Aorta (tissue), 5 donors: ENCODE data around the gene QPCT. TPM values are rescaled to one million over a fixed set of nuclear protein-coding genes. Genes with fewer than 3 reads are reported as not detected.

Experiments
- ATAC-seq: fragments of 200-7000 bp; cut with Tn5 transposase; one replicate; pipeline ENCODE4 v1.9.1; 2022; ENCODE audit warnings: moderate library complexity; ENCODE audit not compliant: low FRiP score
- DNase-seq, 2 donors: peaks; one replicate each; pipeline ENCODE4 v3.0.0-alpha.2; 2020
- H3K27ac ChIP-seq, 2 donors: one replicate each; pipeline ENCODE4 v1.5.1; 2013; ENCODE audit warnings: low read length in 2 of 2, mild to moderate bottlenecking in 2 of 2, moderate library complexity in 2 of 2, control low read depth in 1 of 2, inconsistent platforms in 1 of 2, low read depth in 1 of 2
- H3K27me3 ChIP-seq, 2 donors: one replicate each; pipeline ENCODE4 v1.6.1; 2013; ENCODE audit warnings: control low read depth in 1 of 2, low read length in 1 of 2, mild to moderate bottlenecking in 1 of 2, moderate library complexity in 1 of 2; ENCODE audit not compliant: insufficient read depth in 2 of 2, control insufficient read depth in 1 of 2
- H3K36me3 ChIP-seq, 2 donors: one replicate each; pipeline ENCODE4 v1.6.1; 2013; ENCODE audit warnings: control low read depth in 1 of 2, low read length in 1 of 2, mild to moderate bottlenecking in 1 of 2; ENCODE audit not compliant: insufficient read depth in 2 of 2, control insufficient read depth in 1 of 2
- H3K4me1 ChIP-seq, 2 donors: one replicate each; pipeline ENCODE4 v1.6.1; 2013; ENCODE audit warnings: low read length in 2 of 2, control low read depth in 1 of 2, mild to moderate bottlenecking in 1 of 2, moderate library complexity in 1 of 2; ENCODE audit not compliant: insufficient read depth in 2 of 2, control insufficient read depth in 1 of 2
- H3K4me3 ChIP-seq, 2 donors: one replicate each; pipeline ENCODE4 v1.5.1; 2013; ENCODE audit warnings: low read length in 2 of 2, control low read depth in 1 of 2, mild to moderate bottlenecking in 1 of 2
- H3K9me3 ChIP-seq: one replicate; pipeline ENCODE4 v1.6.1; 2013; ENCODE audit warnings: mild to moderate bottlenecking, low read length; ENCODE audit not compliant: control insufficient read depth
- whole genome bisulfite sequencing, 2 donors: extraction: QIAGEN DNeasy Blood & Tissue Kit; methylation state at CpG; one replicate each; pipeline ENCODE4 v1.1.7; 2013; 5-methylcytosine and 5-hydroxymethylcytosine counted together
- intact Hi-C, 2 donors: fragments of 100-400 bp; cut with DNase I; formaldehyde crosslinking; loops; one replicate each; pipeline versions ENCODE4 v1.14.2 to v1.15.0; 2022
- polyA plus RNA-seq, 2 donors: library from polyadenylated mRNA; stranded (reverse); fragments of 200-250 nt; gene quantifications; one replicate each; pipeline ENCODE4 v1.2.3, GENCODE V29; 2013
- total RNA-seq, 2 donors: library from RNA; stranded (reverse); fragmentation: NEBNext Ultra II Directional; extraction: Animal tissue kit (Norgen Biotek cat#: 25700); gene quantifications; one replicate each; pipeline ENCODE4 v1.2.1, GENCODE V29; 2021
- donor health status: healthy with polysubstance abuse.
- donor health status: Bipolar disorder and iron deficiency.
- donor health status: DM: no; HTN: no; CAD: no.
- donor health status: DM: no; HTN: no; CAD: no.
- donor health status: DM: yes; HTN: yes; CAD: no.

Gene QPCT
- total and polyA plus RNA-seq, 4 donors, result 1.9 to 5.5 (median 3.9) TPM

GRCh38 chr2:37343537-37344434, 644 bp upstream of the QPCT start:
- no peaks in the 10 kb centered on the region for H3K27me3 ChIP-seq
- no peaks in the 10 kb centered on the region for H3K4me1 ChIP-seq
- no peaks in the 10 kb centered on the region for H3K36me3 ChIP-seq
- ATAC-seq, result peak; percentile 8
- intact Hi-C loops, result no loop called here
- WGBS, 2 donors, result 74 to 79% methylated on average over 7 of the region's 7 CpGs
- no peak overlapping the region for H3K27ac ChIP-seq
- DNase-seq, result no peak
- H3K9me3 ChIP-seq, result no peaks in the 10 kb centered on the region
- peak overlapping the region in 1 of 2 donors; percentile 36 for H3K4me3 ChIP-seq

- no peak for ATAC-seq
- no peak for DNase-seq
- H3K36me3 ChIP-seq, result no peaks in the 10 kb centered on the region
- no peak overlapping the region for H3K4me3 ChIP-seq
- 92 to 95% methylated on average over 5 of the region's 5 CpGs for WGBS, 2 donors
- H3K27me3 ChIP-seq, result no peaks in the 10 kb centered on the region
- H3K4me1 ChIP-seq, result no peaks in the 10 kb centered on the region
- intact Hi-C loops, result no loop called here
- peaks cover 1% of the 10 kb centered on the region for H3K9me3 ChIP-seq
- H3K27ac ChIP-seq, result no peak overlapping the region
These were observed 3.7 kb downstream of the QPCT start for GRCh38 chr2:37348155-37348554.

DNA sequence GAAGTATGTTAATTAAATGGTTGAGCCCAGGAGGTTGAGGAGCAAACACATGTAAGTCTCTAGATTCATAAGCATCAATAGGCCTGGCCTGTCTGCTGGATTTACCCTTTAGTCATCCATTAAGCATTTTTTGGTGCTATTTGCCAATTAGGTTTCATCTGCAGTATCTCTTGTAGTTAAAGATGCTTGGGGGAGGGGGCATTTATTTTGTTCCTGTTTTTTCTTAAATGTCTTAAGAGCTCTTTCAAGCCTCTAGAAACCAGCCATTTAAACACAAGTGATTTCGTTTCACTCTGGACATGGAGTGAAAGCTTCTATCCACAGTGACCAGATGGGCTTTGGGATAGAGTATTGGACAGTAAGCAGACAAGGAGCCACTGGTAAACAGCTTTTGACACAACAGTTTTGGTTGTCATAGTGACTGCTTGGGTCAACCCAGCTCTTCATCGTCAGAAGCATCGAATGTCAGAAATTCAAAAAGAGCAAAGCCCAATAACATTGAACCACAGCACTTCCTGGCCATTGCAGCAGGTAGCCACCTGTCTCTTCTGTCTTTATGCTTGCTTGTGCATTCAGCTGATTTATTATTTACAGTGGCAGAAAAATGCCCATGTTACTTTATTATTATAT, 4.9 kb downstream of the QPCT start:
- DNase-seq (no peak), ATAC-seq (no peak)
- H3K27me3 ChIP-seq, result no peaks in the 10 kb centered on the region
- 92 to 93% methylated on average over 3 of the region's 3 CpGs for WGBS, 2 donors
- H3K4me1 ChIP-seq, result no peaks in the 10 kb centered on the region
- H3K9me3 ChIP-seq, result peaks cover 1% of the 10 kb centered on the region
- H3K36me3 ChIP-seq, result no peaks in the 10 kb centered on the region
- intact Hi-C loops, result no loop called here
- H3K27ac ChIP-seq, result no peak overlapping the region
- no peak overlapping the region for H3K4me3 ChIP-seq

GRCh38 chr2:37350034-37350433, 5.6 kb downstream of the QPCT start:
- peaks cover 1% of the 10 kb centered on the region for H3K9me3 ChIP-seq
- no peak overlapping the region for H3K27ac ChIP-seq
- H3K4me3 ChIP-seq, result no peak overlapping the region
- H3K36me3 ChIP-seq, result no peaks in the 10 kb centered on the region
- intact Hi-C loops, result no loop called here
- 75 to 76% methylated on average over 3 of the region's 3 CpGs for WGBS, 2 donors
- no peaks in the 10 kb centered on the region for H3K4me1 ChIP-seq
- no peaks in the 10 kb centered on the region for H3K27me3 ChIP-seq
- DNase-seq (no peak), ATAC-seq (no peak)

DNA sequence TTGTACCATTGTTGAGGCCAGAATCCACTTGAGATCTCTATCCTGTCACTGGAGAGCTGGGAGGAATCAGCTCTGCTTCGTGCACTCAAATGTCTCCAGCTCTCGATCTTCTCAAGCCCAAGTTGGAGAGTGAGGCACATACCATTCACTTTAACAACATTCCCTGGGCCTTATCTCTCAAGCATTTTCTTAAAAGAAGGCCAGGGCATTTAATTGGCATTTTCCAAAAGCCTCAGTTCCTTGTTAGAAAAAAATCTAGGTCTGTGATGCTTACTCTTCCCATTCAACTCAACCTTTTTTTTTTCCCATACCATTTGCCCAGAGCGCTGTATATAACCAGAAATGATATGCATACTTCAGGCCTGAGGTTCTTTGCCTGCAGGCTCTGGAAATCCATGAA, 10.1 kb downstream of the QPCT start:
- Histone ChIP-seq H3K36me3 (no peaks in the 10 kb centered on the region), H3K27me3 (no peaks in the 10 kb centered on the region), H3K9me3 (peaks cover 1% of the 10 kb centered on the region), H3K4me1 (no peaks in the 10 kb centered on the region), H3K27ac (no peak overlapping the region), H3K4me3 (no peak overlapping the region)
- 45 to 57% methylated on average over 3 of the region's 3 CpGs for WGBS, 2 donors
- ATAC-seq, result no peak
- intact Hi-C loops, result no loop called here
- DNase-seq, result no peak

- WGBS, 2 donors, result 94 to 97% methylated on average over 7 of the region's 7 CpGs
- intact Hi-C loops, result no loop called here
These were observed 11.3 kb downstream of the QPCT start for GRCh38 chr2:37355735-37356134.

DNA sequence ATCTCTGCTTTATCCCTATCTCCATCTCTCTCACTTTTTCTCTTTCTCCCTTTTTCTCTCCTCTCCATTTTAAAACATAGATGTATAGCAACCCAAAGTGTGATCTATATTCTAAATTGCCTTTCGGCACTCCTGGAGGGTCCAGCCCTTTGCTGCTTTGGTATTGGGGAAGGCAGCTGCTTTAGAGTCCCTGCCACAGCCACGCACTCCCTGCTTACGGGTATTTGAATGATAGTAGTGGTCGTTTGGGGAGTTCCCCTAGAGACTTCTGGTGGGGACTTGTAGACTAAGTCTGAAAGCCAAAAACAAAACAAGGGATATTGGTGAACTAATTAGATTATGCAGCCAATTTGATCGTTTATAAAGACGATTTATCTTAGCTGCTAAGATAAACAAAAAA, 11.9 kb downstream of the QPCT start:
- no peak for DNase-seq
- H3K9me3 ChIP-seq, result peaks cover 1% of the 10 kb centered on the region
- WGBS, 2 donors, result 83% methylated on average over 6 of the region's 6 CpGs
- ATAC-seq, result no peak
- no peaks in the 10 kb centered on the region for H3K27me3 ChIP-seq
- no peak overlapping the region for H3K4me3 ChIP-seq
- H3K36me3 ChIP-seq, result no peaks in the 10 kb centered on the region
- no peak overlapping the region for H3K27ac ChIP-seq
- no peaks in the 10 kb centered on the region for H3K4me1 ChIP-seq
- intact Hi-C loops, result no loop called here

More at GRCh38 chr2:37355735-37356134, 11.3 kb downstream of the QPCT start:
- H3K9me3 ChIP-seq, result peaks cover 1% of the 10 kb centered on the region
- ATAC-seq, result no peak
- no peak for DNase-seq
- H3K4me1 ChIP-seq, result no peaks in the 10 kb centered on the region
- H3K27ac ChIP-seq, result no peak overlapping the region
- H3K27me3 ChIP-seq, result no peaks in the 10 kb centered on the region
- no peak overlapping the region for H3K4me3 ChIP-seq
- H3K36me3 ChIP-seq, result no peaks in the 10 kb centered on the region

DNA sequence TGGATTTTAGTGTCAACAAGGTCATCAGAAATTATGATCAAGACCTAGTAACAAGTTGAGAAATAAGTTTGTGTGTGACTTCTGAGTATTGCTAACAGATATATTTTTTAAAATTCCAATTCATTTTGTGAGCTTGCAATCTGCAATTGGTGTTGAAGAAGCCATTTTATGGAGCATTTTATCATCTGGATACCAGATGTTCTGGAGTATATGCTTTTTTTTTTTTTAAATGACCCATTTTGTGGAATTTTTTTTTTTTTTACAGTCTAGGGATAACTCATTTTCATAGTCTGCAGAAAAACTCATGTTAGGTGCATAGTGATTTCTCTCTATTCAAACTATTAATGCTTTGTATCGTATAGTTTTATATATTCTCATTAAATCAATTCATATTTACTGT, 12.6 kb downstream of the QPCT start:
- intact Hi-C loops, result no loop called here
- no peak for ATAC-seq
- WGBS, 2 donors, result 97 to 100% methylated on average over 1 of the region's 1 CpG

GRCh38 chr2:37357530-37357929, 13.1 kb downstream of the QPCT start:
- Histone ChIP-seq H3K9me3 (peaks cover 1% of the 10 kb centered on the region), H3K4me1 (no peaks in the 10 kb centered on the region), H3K36me3 (no peaks in the 10 kb centered on the region), H3K27me3 (peaks cover 0 to 1% of the 10 kb centered on the region in 2 donors), H3K4me3 (no peak overlapping the region), H3K27ac (no peak overlapping the region)
- ATAC-seq (no peak), DNase-seq (no peak)
- intact Hi-C loops, result no loop called here
- WGBS, 2 donors, result 90 to 91% methylated on average over 4 of the region's 4 CpGs

More for the DNA sequence above, 12.6 kb downstream of the QPCT start:
- H3K27me3 ChIP-seq, result peaks cover 0 to 1% of the 10 kb centered on the region in 2 donors
- no peak for DNase-seq
- H3K9me3 ChIP-seq, result peaks cover 1% of the 10 kb centered on the region
- H3K36me3 ChIP-seq, result no peaks in the 10 kb centered on the region
- H3K27ac ChIP-seq, result no peak overlapping the region
- H3K4me3 ChIP-seq, result no peak overlapping the region
- H3K4me1 ChIP-seq, result no peaks in the 10 kb centered on the region
